H1 (cell line): ENCODE data around the gene VPS13D.

Experiments
- ASH2L ChIP-seq: fragments of 200-600, 300-600 bp; sonication (generic); IDR thresholded peaks from one replicate; pipeline ENCODE4 v1.7.1; 2017; ENCODE audit warnings: low read length
- CEBPB ChIP-seq: IDR thresholded peaks from 2 replicates; pipeline ENCODE4 v1.6.1; 2012; ENCODE audit warnings: low read depth, low read length
- KDM1A ChIP-seq: fragments of 200-600, 300-600 bp; sonication (generic); IDR thresholded peaks from 2 replicates; pipeline ENCODE4 v1.7.1; 2016; ENCODE audit warnings: mild to moderate bottlenecking, low read length, borderline replicate concordance
- PHF8 ChIP-seq: fragments of 200-600 bp; sonication (generic); conservative IDR thresholded peaks from 2 replicates; pipeline ENCODE4 v1.7.1; 2012; ENCODE audit warnings: low read depth, mild to moderate bottlenecking, inconsistent platforms, low read length, moderate library complexity
- POLR2AphosphoS5 ChIP-seq: IDR thresholded peaks from 2 replicates; pipeline ENCODE4 v1.6.1; 2011; ENCODE audit warnings: low read depth, low read length
- SP1 ChIP-seq: IDR thresholded peaks from 2 replicates; pipeline ENCODE4 v1.6.1; 2011; ENCODE audit warnings: low read depth, low read length
- SP2 ChIP-seq: IDR thresholded peaks from 2 replicates; pipeline ENCODE4 v1.6.1; 2012; ENCODE audit warnings: mild to moderate bottlenecking, low read length, inconsistent platforms
- TAF1 ChIP-seq: IDR thresholded peaks from 2 replicates; pipeline ENCODE4 v1.6.1; 2011; ENCODE audit warnings: mild to moderate bottlenecking, low read depth, low read length
- TF ChIP-seq, protein P1 (sequence below), 3 experiments: IDR thresholded peaks; 1 replicate in 2 of 3; 2 replicates in 1 of 3; pipeline versions ENCODE4 v1.5.1 to v1.6.1; 2011; ENCODE audit warnings: low read length in 3 of 3, mild to moderate bottlenecking in 3 of 3, inconsistent platforms in 2 of 3, low read depth in 1 of 3, moderate library complexity in 1 of 3; ENCODE audit not compliant: insufficient read depth in 1 of 3; ENCODE audit errors: control extremely low read depth in 1 of 3
- TF ChIP-seq, protein P2 (sequence below): IDR thresholded peaks from 2 replicates; pipeline ENCODE4 v1.6.1; 2011; ENCODE audit warnings: low read length, improper control_type of control experiment

DNA sequence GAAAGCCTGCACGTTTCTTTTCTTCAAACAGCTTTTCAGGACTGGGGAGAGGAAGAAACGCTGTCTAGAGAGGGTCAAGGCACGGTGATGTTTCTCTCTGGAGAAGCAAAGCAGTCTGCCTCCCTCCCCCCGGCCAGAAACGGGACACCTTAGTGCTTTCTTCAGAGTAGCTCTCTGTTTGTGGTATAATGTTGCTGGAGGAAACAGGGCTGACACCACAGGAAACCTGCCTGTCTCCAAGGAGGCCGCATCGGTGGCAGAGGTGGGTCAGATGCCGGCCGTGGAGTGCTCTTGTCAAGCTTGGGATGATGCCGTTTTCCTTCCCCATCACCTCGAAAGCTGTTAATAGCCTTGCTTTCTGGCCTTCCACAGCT lies 248.8 kb downstream of the VPS13D start:
- no peak for TF ChIP-seq TAF1
- TF ChIP-seq KDM1A, result no peak
- no peak for TF ChIP-seq SP1
- no peak for TF ChIP-seq PHF8
- TF ChIP-seq CEBPB, result no peak
- TF ChIP-seq POLR2AphosphoS5, result no peak
- TF ChIP-seq, protein P1, sequence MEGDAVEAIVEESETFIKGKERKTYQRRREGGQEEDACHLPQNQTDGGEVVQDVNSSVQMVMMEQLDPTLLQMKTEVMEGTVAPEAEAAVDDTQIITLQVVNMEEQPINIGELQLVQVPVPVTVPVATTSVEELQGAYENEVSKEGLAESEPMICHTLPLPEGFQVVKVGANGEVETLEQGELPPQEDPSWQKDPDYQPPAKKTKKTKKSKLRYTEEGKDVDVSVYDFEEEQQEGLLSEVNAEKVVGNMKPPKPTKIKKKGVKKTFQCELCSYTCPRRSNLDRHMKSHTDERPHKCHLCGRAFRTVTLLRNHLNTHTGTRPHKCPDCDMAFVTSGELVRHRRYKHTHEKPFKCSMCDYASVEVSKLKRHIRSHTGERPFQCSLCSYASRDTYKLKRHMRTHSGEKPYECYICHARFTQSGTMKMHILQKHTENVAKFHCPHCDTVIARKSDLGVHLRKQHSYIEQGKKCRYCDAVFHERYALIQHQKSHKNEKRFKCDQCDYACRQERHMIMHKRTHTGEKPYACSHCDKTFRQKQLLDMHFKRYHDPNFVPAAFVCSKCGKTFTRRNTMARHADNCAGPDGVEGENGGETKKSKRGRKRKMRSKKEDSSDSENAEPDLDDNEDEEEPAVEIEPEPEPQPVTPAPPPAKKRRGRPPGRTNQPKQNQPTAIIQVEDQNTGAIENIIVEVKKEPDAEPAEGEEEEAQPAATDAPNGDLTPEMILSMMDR (IDR thresholded peaks at IDR 0.05; ENCODE audit: control extremely low read depth in 1 of 3, insufficient read depth in 1 of 3, low read depth in 1 of 3, low read length in 3 of 3), result no peak
- TF ChIP-seq SP2, result no peak
- TF ChIP-seq ASH2L, result no peak
- TF ChIP-seq, protein P2, sequence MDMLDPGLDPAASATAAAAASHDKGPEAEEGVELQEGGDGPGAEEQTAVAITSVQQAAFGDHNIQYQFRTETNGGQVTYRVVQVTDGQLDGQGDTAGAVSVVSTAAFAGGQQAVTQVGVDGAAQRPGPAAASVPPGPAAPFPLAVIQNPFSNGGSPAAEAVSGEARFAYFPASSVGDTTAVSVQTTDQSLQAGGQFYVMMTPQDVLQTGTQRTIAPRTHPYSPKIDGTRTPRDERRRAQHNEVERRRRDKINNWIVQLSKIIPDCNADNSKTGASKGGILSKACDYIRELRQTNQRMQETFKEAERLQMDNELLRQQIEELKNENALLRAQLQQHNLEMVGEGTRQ, result no peak
